Measurements from ENCODE around the gene AATK. TPM values are rescaled to one million over a fixed set of nuclear protein-coding genes. Genes with fewer than 3 reads are reported as not detected.

The AATK gene
- total RNA-seq, 2 experiments from 2014 or later, result 0.25 to 0.82 TPM

DNA sequence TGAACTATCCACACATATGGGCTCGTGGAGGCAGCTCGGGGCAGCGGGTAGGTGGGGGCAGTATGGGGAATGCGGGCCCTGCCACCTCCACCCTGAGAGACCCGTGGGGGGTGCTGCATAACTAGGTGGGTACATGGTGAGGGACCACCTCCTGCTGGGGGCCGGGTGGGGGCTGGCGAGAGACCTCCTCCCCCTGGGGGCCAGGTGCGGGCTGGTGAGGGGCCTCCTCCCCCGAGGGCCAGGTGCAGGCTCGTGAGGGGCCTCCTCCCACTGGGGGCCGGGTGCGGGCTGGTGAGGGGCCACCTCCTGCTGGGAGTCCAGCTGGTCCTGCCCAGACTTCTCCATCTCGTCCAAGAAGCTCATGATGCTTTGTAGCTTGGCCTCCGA, 31.4 kb upstream of the AATK start:
- H3K9me3 Mint-ChIP-seq, result no peaks in the 10 kb centered on the region
- Histone ChIP-seq H3K27me3 (ENCODE audit: control insufficient read depth in 1 of 2, insufficient read depth in 2 of 2, low read length in 2 of 2) (no peaks in the 10 kb centered on the region), H3K36me3 (ENCODE audit: insufficient read depth, low read length) (no peaks in the 10 kb centered on the region), H3K27ac (ENCODE audit: low read depth in 1 of 2, low read length in 2 of 2) (no peak overlapping the region), H3K9me3 (ENCODE audit: control insufficient read depth in 1 of 2, insufficient read depth in 1 of 2, low read length in 2 of 2) (no peaks in the 10 kb centered on the region), H3K4me1 (ENCODE audit: insufficient read depth, low read length) (no peaks in the 10 kb centered on the region), H3K4me3 (ENCODE audit: low read length) (no peak overlapping the region)
- intact Hi-C loops (cut with DNase I, micrococcal nuclease), result no loop called here
- no peaks in the 10 kb centered on the region for H3K27me3 Mint-ChIP-seq
- TF ChIP-seq CTCF (IDR thresholded peaks at IDR 0.05), result no peak
- no peak overlapping the region for H3K27ac Mint-ChIP-seq
- no peak for ATAC-seq (ENCODE audit: poor library complexity)
- H3K4me3 Mint-ChIP-seq, result no peak overlapping the region
- no peak for DNase-seq
- ChIA-PET POLR2A (no interaction called here), CTCF (no interaction called here)
- H3K4me1 Mint-ChIP-seq (ENCODE audit: low read depth), result no peaks in the 10 kb centered on the region
- no peaks in the 10 kb centered on the region for H3K36me3 Mint-ChIP-seq (ENCODE audit: low read depth)

GRCh38 chr17:81196505-81197408, 30.7 kb upstream of the AATK start:
- no peak for TF ChIP-seq CTCF (IDR thresholded peaks at IDR 0.05)
- no peak overlapping the region for H3K27ac Mint-ChIP-seq
- H3K4me3 Mint-ChIP-seq, result no peak overlapping the region
- Histone ChIP-seq H3K4me3 (ENCODE audit: low read length) (no peak overlapping the region), H3K9me3 (ENCODE audit: control insufficient read depth in 1 of 2, insufficient read depth in 1 of 2, low read length in 2 of 2) (no peaks in the 10 kb centered on the region), H3K36me3 (ENCODE audit: insufficient read depth, low read length) (no peaks in the 10 kb centered on the region), H3K4me1 (ENCODE audit: insufficient read depth, low read length) (no peaks in the 10 kb centered on the region), H3K27me3 (ENCODE audit: control insufficient read depth in 1 of 2, insufficient read depth in 2 of 2, low read length in 2 of 2) (no peaks in the 10 kb centered on the region), H3K27ac (ENCODE audit: low read depth in 1 of 2, low read length in 2 of 2) (no peak overlapping the region)
- H3K36me3 Mint-ChIP-seq (ENCODE audit: low read depth), result no peaks in the 10 kb centered on the region
- CTCF ChIA-PET, result no interaction called here
- intact Hi-C loops (cut with DNase I, micrococcal nuclease), result no loop called here
- no peaks in the 10 kb centered on the region for H3K9me3 Mint-ChIP-seq
- ATAC-seq (ENCODE audit: poor library complexity), result no peak
- DNase-seq, result no peak
- H3K27me3 Mint-ChIP-seq, result no peaks in the 10 kb centered on the region
- no peaks in the 10 kb centered on the region for H3K4me1 Mint-ChIP-seq (ENCODE audit: low read depth)
- POLR2A ChIA-PET, result no interaction called here

DNA sequence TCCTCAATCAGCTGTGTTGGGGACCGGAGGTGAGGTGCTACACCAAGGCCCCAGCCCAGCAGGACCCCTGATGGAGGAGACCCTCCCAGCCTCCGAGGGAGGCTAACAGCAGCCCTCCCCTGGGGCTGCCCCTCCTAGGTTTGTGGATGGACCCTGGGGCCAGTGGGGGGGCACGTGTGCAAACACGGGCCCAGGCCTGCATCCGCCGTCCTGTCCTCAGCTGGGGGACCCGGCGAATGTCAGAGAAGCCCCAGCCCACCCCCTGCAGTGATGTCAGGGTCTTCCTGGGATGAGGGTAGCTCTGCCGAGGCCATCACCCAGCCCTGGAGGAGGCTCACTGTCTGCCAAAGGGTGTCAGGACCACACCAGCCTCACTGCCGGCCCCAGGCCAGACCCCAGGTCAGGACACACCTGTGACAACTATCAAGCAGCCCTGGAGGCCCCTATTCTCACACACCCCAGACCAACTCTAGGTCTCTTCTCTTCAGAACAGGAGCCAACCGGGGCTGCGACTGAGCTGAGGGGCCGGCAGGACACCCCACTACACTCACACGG, 30.0 kb upstream of the AATK start:
- no peak for TF ChIP-seq CTCF (IDR thresholded peaks at IDR 0.05)
- Histone ChIP-seq H3K9me3 (ENCODE audit: control insufficient read depth in 1 of 2, insufficient read depth in 1 of 2, low read length in 2 of 2) (no peaks in the 10 kb centered on the region), H3K4me1 (ENCODE audit: insufficient read depth, low read length) (no peaks in the 10 kb centered on the region), H3K4me3 (ENCODE audit: low read length) (no peak overlapping the region), H3K27me3 (ENCODE audit: control insufficient read depth in 1 of 2, insufficient read depth in 2 of 2, low read length in 2 of 2) (no peaks in the 10 kb centered on the region), H3K36me3 (ENCODE audit: insufficient read depth, low read length) (no peaks in the 10 kb centered on the region), H3K27ac (ENCODE audit: low read depth in 1 of 2, low read length in 2 of 2) (no peak overlapping the region)
- Mint-ChIP-seq H3K36me3 (ENCODE audit: low read depth) (no peaks in the 10 kb centered on the region), H3K9me3 (no peaks in the 10 kb centered on the region), H3K27me3 (no peaks in the 10 kb centered on the region), H3K4me1 (ENCODE audit: low read depth) (no peaks in the 10 kb centered on the region), H3K27ac (no peak overlapping the region), H3K4me3 (no peak overlapping the region)
- CTCF ChIA-PET, result no interaction called here
- intact Hi-C loops (cut with DNase I, micrococcal nuclease), result no loop called here
- no peak for ATAC-seq (ENCODE audit: poor library complexity)
- DNase-seq, result no peak
- POLR2A ChIA-PET, result no interaction called here
